ENCODE data around the gene HOXA6. TPM values are rescaled to one million over a fixed set of nuclear protein-coding genes. Genes with fewer than 3 reads are reported as not detected.
A peak's percentile ranks its signal among the peaks of the same experiment; 100 is the strongest.

The HOXA6 gene
- polyA plus RNA-seq, 2 of the 4 experiments (the other 2 are of a cell fraction): 0.90 to 2.1 TPM

DNA sequence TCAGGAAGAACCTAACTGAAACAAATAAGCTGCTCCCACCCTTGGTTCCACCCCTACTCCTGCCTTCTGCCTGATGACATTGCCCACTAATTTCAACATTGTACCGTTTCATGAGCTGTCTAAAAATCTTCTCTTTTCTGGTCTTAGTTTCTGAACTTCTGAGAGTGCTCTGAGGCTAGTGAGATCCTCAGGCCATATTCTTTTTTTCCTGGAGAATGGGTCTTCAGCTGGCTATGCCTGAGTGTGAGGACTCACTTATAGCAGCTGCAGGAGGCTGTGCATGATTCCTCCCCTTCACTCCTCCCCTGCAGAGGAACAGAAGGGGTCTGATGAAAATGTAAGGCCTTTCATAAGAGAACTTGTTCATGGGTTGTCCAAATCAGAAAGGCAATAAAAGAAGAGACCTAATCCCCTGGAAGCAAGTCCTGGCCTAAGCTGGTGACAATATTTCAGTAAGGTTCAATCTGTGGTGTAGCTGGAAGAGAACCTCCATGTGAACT is 28.1 kb downstream of the HOXA6 start:
- H3K9me3 ChIP-seq: no peaks in the 10 kb centered on the region
- no peak for FAIRE-seq
- peaks cover 58% of the 10 kb centered on the region for H3K4me1 ChIP-seq
- H3K27ac ChIP-seq: peak overlapping the region in 1 of 2 experiments; percentile 90; a peak in 3 of 6 replicates
- H3K4me3 ChIP-seq: no peak overlapping the region
- ChIA-PET CTCF (interaction anchor here (0.7 to 1.8 kb wide), 4 partner anchors 9 to 438 kb away, joined by 3 to 7 read pairs (median 5); no protein-coding TSS in a partner anchor), POLR2A (interaction anchor here (0.6 to 1.3 kb wide), 4 partner anchors 23 to 256 kb away, joined by 3 to 5 read pairs (median 4); partner anchors contain the start of gene SKAP2)
- no peak for DNase-seq (ENCODE audit: low read depth in 1 of 2, low spot score in 1 of 2)
- TF ChIP-seq JUN (IDR thresholded peaks at IDR 0.05) (no peak), RFX5 (IDR thresholded peaks at IDR 0.05) (no peak), CBX8 (IDR thresholded peaks at IDR 0.05) (no peak)
- 57% methylated on average over 1 of the region's 1 CpG for WGBS (ENCODE audit: missing lambda C conversion rate)
- H3K4me2 ChIP-seq: peak overlapping the region; percentile 85
- ATAC-seq: no peak

DNA sequence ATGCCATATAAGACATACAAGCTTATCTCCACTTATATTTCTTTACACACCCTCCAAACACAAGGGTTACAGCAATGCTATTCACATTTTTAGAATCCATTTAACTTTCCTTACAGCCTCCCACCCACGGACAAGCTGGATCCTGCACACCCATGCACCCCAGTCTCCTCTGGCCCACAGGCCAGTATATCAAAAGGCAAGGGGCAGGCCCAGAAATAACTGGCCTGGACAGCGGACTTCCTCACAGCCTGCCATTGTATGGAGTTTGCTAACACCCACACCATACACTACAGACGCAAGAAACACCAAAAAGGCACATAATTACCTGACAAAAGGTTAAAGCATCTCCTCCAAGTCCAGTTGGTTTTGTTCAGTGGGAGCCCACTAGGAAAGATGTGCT is 29.0 kb downstream of the HOXA6 start:
- Histone ChIP-seq H3K4me2 (peak overlapping the region; percentile 88), H3K9me3 (no peaks in the 10 kb centered on the region), H3K27ac (peak overlapping the region; percentile 83 to 90; a peak in 5 of 6 replicates), H3K4me3 (no peak overlapping the region), H3K4me1 (peaks cover 57% of the 10 kb centered on the region)
- ATAC-seq (no peak), DNase-seq (ENCODE audit: low read depth in 1 of 2, low spot score in 1 of 2) (no peak), FAIRE-seq (no peak)
- TF ChIP-seq ESRRA (IDR thresholded peaks at IDR 0.05; ENCODE audit: borderline replicate concordance, low read length): no peak
- 54% methylated on average over 3 of the region's 3 CpGs for WGBS (ENCODE audit: missing lambda C conversion rate)
- POLR2A ChIA-PET: interaction anchor here (1.3 kb wide), 1 partner anchor 13 kb away, joined by 3 read pairs; no protein-coding TSS in a partner anchor
- CTCF ChIA-PET: interaction anchor here (1.8 to 3.6 kb wide), 2 partner anchors 9 to 265 kb away, joined by 5 to 18 read pairs; no protein-coding TSS in a partner anchor

GRCh38 chr7:27117887-27118491 is 29.6 kb downstream of the HOXA6 start:
- peaks cover 51% of the 10 kb centered on the region for H3K4me1 ChIP-seq
- WGBS (ENCODE audit: missing lambda C conversion rate): 74% methylated on average over 19 of the region's 19 CpGs
- TF ChIP-seq GATA3 (IDR thresholded peaks at IDR 0.05; ENCODE audit: borderline replicate concordance): no peak; the same call in 1 of the 2 replicates
- TF ChIP-seq, protein P1, sequence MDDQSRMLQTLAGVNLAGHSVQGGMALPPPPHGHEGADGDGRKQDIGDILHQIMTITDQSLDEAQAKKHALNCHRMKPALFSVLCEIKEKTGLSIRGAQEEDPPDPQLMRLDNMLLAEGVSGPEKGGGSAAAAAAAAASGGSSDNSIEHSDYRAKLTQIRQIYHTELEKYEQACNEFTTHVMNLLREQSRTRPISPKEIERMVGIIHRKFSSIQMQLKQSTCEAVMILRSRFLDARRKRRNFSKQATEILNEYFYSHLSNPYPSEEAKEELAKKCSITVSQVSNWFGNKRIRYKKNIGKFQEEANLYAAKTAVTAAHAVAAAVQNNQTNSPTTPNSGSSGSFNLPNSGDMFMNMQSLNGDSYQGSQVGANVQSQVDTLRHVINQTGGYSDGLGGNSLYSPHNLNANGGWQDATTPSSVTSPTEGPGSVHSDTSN (IDR thresholded peaks at IDR 0.05): no peak
- no peak for TF ChIP-seq ATOH8 (CRISPR knock-in tag; IDR thresholded peaks at IDR 0.05; ENCODE audit: low read depth)
- TF ChIP-seq USF2 (IDR thresholded peaks at IDR 0.05): 0 out of 2 replicates have a peak, but pooled peaks have one; percentile 5
- TF ChIP-seq POLR2AphosphoS2 (conservative IDR thresholded peaks at IDR 0.05; ENCODE audit: low read length): no peak
- TF ChIP-seq ELK1 (IDR thresholded peaks at IDR 0.05; ENCODE audit: low read depth, low read length): no peak
- no peak for TF ChIP-seq JUNB (IDR thresholded peaks at IDR 0.05)
- TF ChIP-seq MYC (IDR thresholded peaks at IDR 0.05; ENCODE audit: borderline replicate concordance, low read length): no peak
- H3K9me3 ChIP-seq: no peaks in the 10 kb centered on the region
- peak in 1 of 2 experiments; percentile 5; a peak in 2 of 6 replicates for ATAC-seq
- H3K4me2 ChIP-seq: peak overlapping the region; percentile 88
- FAIRE-seq: no peak
- peak overlapping the region; percentile 44 for H3K4me3 ChIP-seq
- ChIA-PET CTCF (interaction anchor here (1.2 to 3.6 kb wide), 6 partner anchors 10 to 264 kb away, joined by 3 to 18 read pairs (median 4); no protein-coding TSS in a partner anchor), POLR2A (interaction anchor here (1.3 kb wide), 1 partner anchor 13 kb away, joined by 3 read pairs; no protein-coding TSS in a partner anchor)
- peak overlapping the region; percentile 83 to 90 for H3K27ac ChIP-seq
- DNase-seq (ENCODE audit: low read depth in 1 of 2, low spot score in 1 of 2): peak in 1 of 2 experiments; percentile 59
